Thyroid gland (tissue), 4 donors: ENCODE results near the gene CCBE1.

Experiments
- POLR2A ChIP-seq, 2 donors: fragments of 450-650 bp; IDR thresholded peaks; one replicate each; pipeline ENCODE4 v1.6.1; 2017; ENCODE audit warnings: antibody characterized with exemption in 2 of 2, mild to moderate bottlenecking in 2 of 2, moderate library complexity in 1 of 2
- TF ChIP-seq, protein P1 (sequence below), 6 experiments: fragments of 200-600 bp in 3 of 6; fragments of 450-650 bp in 3 of 6; sonication (generic) in 3 of 6; IDR thresholded peaks; one replicate each; pipeline ENCODE4 v1.5.1; 2016 to 2019; ENCODE audit warnings: antibody characterized with exemption in 6 of 6, mild to moderate bottlenecking in 2 of 6, inconsistent platforms in 1 of 6, moderate library complexity in 1 of 6

DNA sequence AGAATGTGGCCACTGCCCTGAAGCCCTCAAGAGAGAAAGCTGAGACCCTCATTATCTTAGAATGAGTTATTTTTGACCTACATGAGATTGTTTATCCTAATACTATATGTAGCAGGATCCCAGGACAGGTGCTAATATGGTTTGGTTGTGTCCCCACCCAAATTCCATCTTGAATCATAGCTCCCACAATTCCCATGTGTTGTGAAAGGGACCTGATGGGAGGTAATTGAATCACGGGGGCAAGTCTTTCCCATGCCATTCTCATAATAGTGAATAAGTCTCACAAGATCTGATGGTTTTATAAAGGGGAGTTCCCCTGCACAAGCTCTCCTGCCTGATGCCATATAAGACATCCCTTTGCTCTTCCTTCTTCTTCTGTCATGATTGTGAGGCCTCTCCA lies 76.8 kb downstream of the CCBE1 start:
- TF ChIP-seq, protein P1, sequence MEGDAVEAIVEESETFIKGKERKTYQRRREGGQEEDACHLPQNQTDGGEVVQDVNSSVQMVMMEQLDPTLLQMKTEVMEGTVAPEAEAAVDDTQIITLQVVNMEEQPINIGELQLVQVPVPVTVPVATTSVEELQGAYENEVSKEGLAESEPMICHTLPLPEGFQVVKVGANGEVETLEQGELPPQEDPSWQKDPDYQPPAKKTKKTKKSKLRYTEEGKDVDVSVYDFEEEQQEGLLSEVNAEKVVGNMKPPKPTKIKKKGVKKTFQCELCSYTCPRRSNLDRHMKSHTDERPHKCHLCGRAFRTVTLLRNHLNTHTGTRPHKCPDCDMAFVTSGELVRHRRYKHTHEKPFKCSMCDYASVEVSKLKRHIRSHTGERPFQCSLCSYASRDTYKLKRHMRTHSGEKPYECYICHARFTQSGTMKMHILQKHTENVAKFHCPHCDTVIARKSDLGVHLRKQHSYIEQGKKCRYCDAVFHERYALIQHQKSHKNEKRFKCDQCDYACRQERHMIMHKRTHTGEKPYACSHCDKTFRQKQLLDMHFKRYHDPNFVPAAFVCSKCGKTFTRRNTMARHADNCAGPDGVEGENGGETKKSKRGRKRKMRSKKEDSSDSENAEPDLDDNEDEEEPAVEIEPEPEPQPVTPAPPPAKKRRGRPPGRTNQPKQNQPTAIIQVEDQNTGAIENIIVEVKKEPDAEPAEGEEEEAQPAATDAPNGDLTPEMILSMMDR (IDR thresholded peaks at IDR 0.05), result no peak
- TF ChIP-seq POLR2A (IDR thresholded peaks at IDR 0.05), result no peak
